Measurements from ENCODE around the gene PWP2. TPM values are rescaled to one million over a fixed set of nuclear protein-coding genes. Genes with fewer than 3 reads are reported as not detected.
"Not testable (repeated sequence)": the region's sequence is repeated elsewhere in the genome, so short reads cannot be mapped to it uniquely, and the experiment has no call there.

The PWP2 gene
- total and polyA plus RNA-seq, 11 donors: 0.70 to 10.2 (median 5.0) TPM; not detected in 1

DNA sequence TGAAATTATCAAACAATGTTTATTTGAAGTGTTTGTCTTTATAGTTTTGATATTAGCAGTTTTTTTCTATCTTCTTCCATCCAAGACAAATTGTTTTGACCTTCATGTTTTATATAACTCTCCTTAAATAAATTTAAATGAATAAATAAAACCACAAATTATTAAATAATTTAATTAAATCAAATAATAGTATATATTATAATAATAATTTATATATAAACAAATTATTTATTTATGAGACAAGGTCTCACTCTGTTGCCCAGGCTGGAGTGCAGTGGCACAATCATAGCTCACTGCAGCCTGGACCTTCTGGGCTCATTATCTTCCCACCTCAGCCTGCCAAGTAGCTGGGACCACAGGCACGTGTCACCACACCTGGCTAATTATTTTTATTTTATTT is 12.4 kb upstream of the PWP2 start:
- peaks cover 0 to 57% (median 56%) of the 10 kb centered on the region in 9 donors for H3K36me3 ChIP-seq
- no peak for DNase-seq
- TF ChIP-seq, protein P1, sequence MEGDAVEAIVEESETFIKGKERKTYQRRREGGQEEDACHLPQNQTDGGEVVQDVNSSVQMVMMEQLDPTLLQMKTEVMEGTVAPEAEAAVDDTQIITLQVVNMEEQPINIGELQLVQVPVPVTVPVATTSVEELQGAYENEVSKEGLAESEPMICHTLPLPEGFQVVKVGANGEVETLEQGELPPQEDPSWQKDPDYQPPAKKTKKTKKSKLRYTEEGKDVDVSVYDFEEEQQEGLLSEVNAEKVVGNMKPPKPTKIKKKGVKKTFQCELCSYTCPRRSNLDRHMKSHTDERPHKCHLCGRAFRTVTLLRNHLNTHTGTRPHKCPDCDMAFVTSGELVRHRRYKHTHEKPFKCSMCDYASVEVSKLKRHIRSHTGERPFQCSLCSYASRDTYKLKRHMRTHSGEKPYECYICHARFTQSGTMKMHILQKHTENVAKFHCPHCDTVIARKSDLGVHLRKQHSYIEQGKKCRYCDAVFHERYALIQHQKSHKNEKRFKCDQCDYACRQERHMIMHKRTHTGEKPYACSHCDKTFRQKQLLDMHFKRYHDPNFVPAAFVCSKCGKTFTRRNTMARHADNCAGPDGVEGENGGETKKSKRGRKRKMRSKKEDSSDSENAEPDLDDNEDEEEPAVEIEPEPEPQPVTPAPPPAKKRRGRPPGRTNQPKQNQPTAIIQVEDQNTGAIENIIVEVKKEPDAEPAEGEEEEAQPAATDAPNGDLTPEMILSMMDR (IDR thresholded peaks at IDR 0.05): no peak
- TF ChIP-seq POLR2A (IDR thresholded peaks at IDR 0.05): no peak
- no peaks in the 10 kb centered on the region for H3K27me3 ChIP-seq
- H3K4me3 ChIP-seq: no peak overlapping the region
- intact Hi-C loops (cut with DNase I): no loop called here
- H3K27ac ChIP-seq: peak overlapping the region in 5 of 12 donors; percentile 35 to 69 (median 59)
- H3K4me1 ChIP-seq: peaks cover 0 to 9% (median 5%) of the 10 kb centered on the region in 12 donors
- 44 to 53% (median 48%) methylated on average over 1 of the region's 1 CpG for WGBS, 4 donors
- no peaks in the 10 kb centered on the region for H3K9me3 ChIP-seq
- ATAC-seq: no peak

DNA sequence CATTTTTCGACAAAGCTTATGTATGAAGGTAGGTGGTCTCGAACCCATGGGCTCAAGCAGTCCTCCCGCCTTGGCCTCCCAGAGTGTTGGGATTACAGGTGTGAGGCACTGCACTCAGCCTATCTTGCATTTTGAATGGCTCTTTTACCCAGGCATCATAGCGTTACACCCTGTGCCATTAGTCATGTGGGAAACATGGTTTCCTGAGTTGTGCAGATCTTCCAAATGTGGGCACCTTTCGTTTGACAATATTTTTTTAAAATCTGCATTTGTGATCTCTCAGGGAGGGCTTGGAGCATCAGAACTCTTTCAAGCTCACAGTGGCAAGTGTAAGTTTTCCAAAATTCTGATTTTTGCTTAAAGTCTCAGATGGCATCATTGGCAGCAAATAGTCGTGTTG is 8.7 kb upstream of the PWP2 start:
- H3K9me3 ChIP-seq; DNase-seq; H3K4me3 ChIP-seq; H3K27me3 ChIP-seq; H3K27ac ChIP-seq; ATAC-seq; H3K4me1 ChIP-seq; intact Hi-C loops (cut with DNase I): not testable (repeated sequence)
- WGBS, 4 donors: no CpG with 5 or more reads among the region's 6 CpGs
- peaks cover 0 to 21% (median 19%) of the 10 kb centered on the region in 9 donors for H3K36me3 ChIP-seq

DNA sequence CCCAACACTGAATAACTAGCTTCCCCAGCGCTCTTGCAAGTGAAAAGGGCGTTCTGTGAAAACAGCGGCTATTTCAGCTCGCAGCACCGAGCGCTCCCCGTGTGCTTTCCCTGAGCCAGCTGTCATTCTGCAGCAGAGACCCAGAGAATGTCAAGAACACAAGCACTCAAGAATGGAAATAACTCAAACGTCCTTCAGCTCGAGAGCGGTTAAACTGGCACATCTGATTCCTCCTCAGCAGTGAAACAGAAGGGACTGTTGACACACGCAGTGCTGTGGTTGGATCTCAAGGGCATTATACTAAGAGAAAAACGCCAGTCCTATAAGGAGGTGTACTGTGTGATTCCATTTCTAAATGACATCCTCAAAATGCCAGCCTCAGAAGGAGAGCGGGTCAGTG is 8.2 kb upstream of the PWP2 start:
- H3K27me3 ChIP-seq; intact Hi-C loops (cut with DNase I); H3K4me3 ChIP-seq; H3K9me3 ChIP-seq; H3K4me1 ChIP-seq; DNase-seq; H3K27ac ChIP-seq: not testable (repeated sequence)
- no CpG with 5 or more reads among the region's 13 CpGs for WGBS, 4 donors
- ATAC-seq: peak; percentile 60 to 85 (median 74)
- H3K36me3 ChIP-seq: peaks cover 0 to 16% (median 14%) of the 10 kb centered on the region in 9 donors

DNA sequence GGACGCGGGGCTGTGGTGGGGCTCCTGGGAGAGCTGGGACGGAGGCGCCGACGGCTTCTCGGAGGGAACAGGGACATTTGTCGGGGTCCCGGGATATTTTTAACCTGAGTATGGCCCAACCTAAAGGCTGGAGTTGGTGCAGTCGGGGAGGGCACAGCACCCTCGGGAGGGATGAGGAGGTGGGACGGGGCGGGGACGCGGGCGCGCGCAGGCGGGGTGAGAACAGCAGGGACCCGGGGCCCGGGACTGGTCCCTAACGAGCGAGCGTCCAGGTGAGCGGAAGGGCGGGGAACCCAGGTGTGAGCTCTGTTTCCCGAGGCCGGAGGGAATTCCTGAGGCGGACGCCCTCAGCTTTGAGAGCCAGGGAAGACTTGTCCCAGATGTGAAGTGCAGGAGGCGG is 390 bp downstream of the PWP2 start:
- Histone ChIP-seq H3K4me3 (peak overlapping the region in 8 of 12 donors; percentile 40 to 56 (median 49)), H3K27ac (peak overlapping the region in 2 of 12 donors; percentile 43 to 58)
- WGBS, 4 donors: 0% methylated on average over 3 of the region's 31 CpGs; no CpG with 5 or more reads in 3 of the 4 donors
- H3K9me3 ChIP-seq; H3K36me3 ChIP-seq; H3K4me1 ChIP-seq; intact Hi-C loops (cut with DNase I); DNase-seq; H3K27me3 ChIP-seq: not testable (repeated sequence)
- ATAC-seq: peak in 3 of 4 donors; percentile 6 to 67 (median 61)

DNA sequence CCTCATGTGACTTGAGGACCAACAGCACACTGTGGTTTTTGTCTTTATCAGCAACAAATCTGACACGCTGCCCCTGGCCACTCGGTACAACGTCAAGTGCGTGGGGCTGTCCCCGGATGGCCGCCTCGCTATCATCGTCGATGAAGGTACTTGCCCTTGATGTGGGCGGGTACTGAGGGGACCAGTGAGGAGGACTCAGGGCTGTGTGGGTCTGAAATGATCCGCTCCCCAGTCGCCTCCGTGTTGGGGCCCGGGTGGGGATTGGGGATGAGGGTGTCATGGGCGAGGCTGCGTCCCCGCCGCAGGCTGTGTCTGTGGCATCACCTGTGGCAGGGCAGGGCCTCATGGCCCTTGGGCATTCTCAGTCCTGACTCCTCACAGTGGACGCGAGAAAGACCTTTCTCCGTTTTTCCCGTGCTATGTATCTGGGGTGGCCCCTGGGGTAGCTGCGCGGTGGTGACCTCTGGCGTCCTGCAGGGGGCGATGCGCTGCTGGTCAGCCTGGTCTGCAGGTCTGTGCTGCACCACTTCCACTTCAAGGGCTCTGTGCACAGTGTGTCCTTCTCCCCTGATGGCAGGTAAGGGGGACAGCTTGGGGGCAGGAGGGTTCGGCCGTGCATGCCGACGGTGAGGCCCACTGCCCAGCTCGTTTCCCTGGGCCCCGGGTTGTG is 6.6 kb downstream of the PWP2 start:
- H3K4me3 ChIP-seq; ATAC-seq; H3K36me3 ChIP-seq; H3K9me3 ChIP-seq; intact Hi-C loops (cut with DNase I); H3K27ac ChIP-seq; H3K4me1 ChIP-seq; DNase-seq; H3K27me3 ChIP-seq: not testable (repeated sequence)
- 67% methylated on average over 5 of the region's 33 CpGs; no CpG with 5 or more reads in 3 of the 4 donors for WGBS, 4 donors

DNA sequence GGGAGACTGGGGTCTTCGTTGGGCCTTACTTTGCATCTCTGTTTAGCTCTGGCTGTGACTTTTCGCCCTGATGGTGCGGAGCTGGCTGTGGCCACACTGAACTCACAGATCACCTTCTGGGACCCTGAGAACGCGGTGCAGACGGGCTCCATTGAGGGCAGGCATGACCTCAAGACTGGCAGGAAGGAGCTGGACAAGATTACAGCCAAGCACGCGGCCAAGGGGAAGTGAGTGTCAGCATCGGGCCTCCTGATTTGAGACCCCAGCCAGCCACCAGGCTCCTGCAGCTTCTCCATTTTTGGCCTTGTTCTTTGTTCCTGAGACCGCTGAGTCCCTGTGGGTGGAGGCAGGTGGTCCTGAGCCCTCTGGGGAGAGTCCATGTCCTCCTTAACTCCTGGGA is 14.9 kb downstream of the PWP2 start:
- H3K27me3 ChIP-seq; H3K36me3 ChIP-seq; H3K9me3 ChIP-seq; H3K4me1 ChIP-seq; H3K27ac ChIP-seq; DNase-seq; H3K4me3 ChIP-seq; intact Hi-C loops (cut with DNase I): not testable (repeated sequence)
- WGBS, 4 donors: no CpG with 5 or more reads among the region's 10 CpGs
- peak in 1 of 4 donors; percentile 57 for ATAC-seq

DNA sequence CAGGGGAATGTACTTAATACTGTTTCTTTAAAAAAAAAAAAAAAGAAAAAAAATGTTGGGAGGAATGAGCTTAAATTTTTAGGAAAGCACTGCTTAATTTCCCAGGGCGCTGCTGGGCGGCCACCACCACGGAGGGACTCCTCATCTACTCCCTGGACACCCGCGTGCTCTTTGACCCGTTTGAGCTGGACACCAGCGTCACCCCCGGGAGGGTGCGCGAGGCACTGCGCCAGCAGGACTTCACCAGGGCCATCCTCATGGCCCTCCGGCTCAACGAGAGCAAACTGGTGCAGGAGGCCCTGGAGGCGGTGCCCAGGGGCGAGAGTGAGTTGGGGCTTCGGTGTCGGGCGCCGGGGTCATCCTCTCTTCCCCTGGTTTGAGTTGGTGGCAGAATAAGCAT is 20.6 kb downstream of the PWP2 start:
- no CpG with 5 or more reads among the region's 19 CpGs for WGBS, 4 donors

DNA sequence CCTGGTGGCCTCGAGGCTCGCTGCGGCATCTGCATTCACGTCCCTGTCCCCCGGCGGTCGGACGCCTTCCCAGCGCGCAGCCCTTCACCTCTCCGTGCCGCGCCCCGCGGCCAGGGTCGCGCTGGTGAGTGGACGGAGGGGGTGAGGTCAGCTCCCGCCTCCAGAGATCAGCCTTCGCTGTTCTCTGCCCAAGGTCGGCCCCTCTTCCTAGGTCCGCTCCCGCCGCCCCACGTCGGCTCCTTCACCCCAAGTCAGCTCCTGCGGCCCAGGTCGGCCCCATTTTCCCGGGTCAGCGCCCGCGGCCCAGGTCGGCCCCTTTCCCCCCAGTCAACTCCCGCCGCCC is 26.5 kb downstream of the PWP2 start:
- H3K27me3 ChIP-seq; intact Hi-C loops (cut with DNase I); H3K27ac ChIP-seq; H3K4me1 ChIP-seq; H3K9me3 ChIP-seq; DNase-seq; H3K36me3 ChIP-seq: not testable (repeated sequence)
- H3K4me3 ChIP-seq: peak overlapping the region in 5 of 12 donors; percentile 38 to 54 (median 50)
- peak in 1 of 4 donors; percentile 3 for ATAC-seq
- WGBS, 4 donors: 0% methylated on average over 7 of the region's 35 CpGs; no CpG with 5 or more reads in 3 of the 4 donors

More for the DNA sequence above, 20.6 kb downstream of the PWP2 start:
- H3K9me3 ChIP-seq; ATAC-seq; intact Hi-C loops (cut with DNase I); DNase-seq; H3K36me3 ChIP-seq; H3K4me3 ChIP-seq; H3K4me1 ChIP-seq; H3K27ac ChIP-seq; H3K27me3 ChIP-seq: not testable (repeated sequence)

DNA sequence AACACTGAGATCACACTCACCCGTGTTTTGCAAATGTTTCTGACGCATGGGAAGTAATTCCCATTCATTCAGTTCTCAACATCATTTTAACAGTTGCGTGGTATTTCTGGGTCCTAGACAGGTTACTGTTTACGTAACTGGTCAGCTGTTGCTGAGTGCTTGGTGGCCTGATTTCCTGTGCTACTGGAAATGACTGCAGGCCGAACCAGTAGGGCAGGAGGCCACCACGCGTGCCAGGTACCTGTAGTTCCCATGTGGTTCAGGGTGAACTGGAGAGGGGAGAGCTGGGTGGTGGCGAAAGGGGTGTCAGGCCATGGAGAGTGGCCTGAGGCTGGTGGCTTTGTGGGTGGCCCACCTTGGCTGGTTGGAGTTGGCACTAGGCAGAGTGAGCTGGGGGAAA is 27.5 kb downstream of the PWP2 start:
- intact Hi-C loops (cut with DNase I); H3K4me1 ChIP-seq; H3K27ac ChIP-seq; H3K27me3 ChIP-seq; DNase-seq; H3K36me3 ChIP-seq; H3K9me3 ChIP-seq; H3K4me3 ChIP-seq: not testable (repeated sequence)
- no CpG with 5 or more reads among the region's 8 CpGs for WGBS, 4 donors
- peak in 2 of 4 donors; percentile 12 to 13 for ATAC-seq
